Stimulated activated naive CD4-positive, alpha-beta T cell treated with Interleukin-2 at 50 U/mL for 16 hours (primary cell): ENCODE results near the gene LRRC4.

Source experiments
- DNase-seq: peaks from one replicate; lab custom pipeline; 2025; lab: John Stamatoyannopoulos, UW

LRRC4 gene

GRCh38 chr7:128059143-128059988 is 28.1 kb upstream of the LRRC4 start:
- no peak for DNase-seq

- no peak for DNase-seq
Observed at GRCh38 chr7:128057909-128058308, 26.7 kb upstream of the LRRC4 start.

- DNase-seq, result no peak
Observed at GRCh38 chr7:128056901-128057300, 25.7 kb upstream of the LRRC4 start.

- no peak for DNase-seq
Observed at GRCh38 chr7:128055637-128056036, 24.4 kb upstream of the LRRC4 start.

GRCh38 chr7:128054511-128054910 is 23.3 kb upstream of the LRRC4 start:
- no peak for DNase-seq

GRCh38 chr7:128053991-128054390 is 22.8 kb upstream of the LRRC4 start:
- no peak for DNase-seq

- no peak for DNase-seq
Observed at GRCh38 chr7:128053023-128053422, 21.8 kb upstream of the LRRC4 start.

- DNase-seq, result no peak
Observed at GRCh38 chr7:128052404-128052803, 21.2 kb upstream of the LRRC4 start.

- no peak for DNase-seq
Observed at GRCh38 chr7:128045766-128046165, 14.5 kb upstream of the LRRC4 start.

- DNase-seq, result no peak
Observed at GRCh38 chr7:128045158-128045557, 13.9 kb upstream of the LRRC4 start.

- DNase-seq, result no peak
Observed at GRCh38 chr7:128044064-128044463, 12.8 kb upstream of the LRRC4 start.

- DNase-seq, result no peak
Observed at GRCh38 chr7:128042012-128042411, 10.8 kb upstream of the LRRC4 start.

GRCh38 chr7:128041203-128041602 is 10.0 kb upstream of the LRRC4 start:
- DNase-seq, result no peak

- no peak for DNase-seq
Observed at GRCh38 chr7:128040205-128040604, 9.0 kb upstream of the LRRC4 start.

GRCh38 chr7:128039544-128039953 is 8.3 kb upstream of the LRRC4 start:
- DNase-seq, result no peak

- DNase-seq, result no peak
Observed at GRCh38 chr7:128037880-128038619, 6.8 kb upstream of the LRRC4 start.

- DNase-seq, result no peak
Observed at GRCh38 chr7:128037081-128037480, 5.8 kb upstream of the LRRC4 start.

GRCh38 chr7:128036226-128036940 is 5.1 kb upstream of the LRRC4 start:
- no peak for DNase-seq

GRCh38 chr7:128035712-128036111 is 4.5 kb upstream of the LRRC4 start:
- DNase-seq, result no peak

GRCh38 chr7:128034825-128035224 is 3.6 kb upstream of the LRRC4 start:
- no peak for DNase-seq

- DNase-seq, result no peak
Observed at GRCh38 chr7:128033246-128033645, 2.0 kb upstream of the LRRC4 start.

GRCh38 chr7:128032605-128033235 is 1.5 kb upstream of the LRRC4 start:
- no peak for DNase-seq
